ENCODE data around the gene PTPN6.

PTPN6 gene

DNA sequence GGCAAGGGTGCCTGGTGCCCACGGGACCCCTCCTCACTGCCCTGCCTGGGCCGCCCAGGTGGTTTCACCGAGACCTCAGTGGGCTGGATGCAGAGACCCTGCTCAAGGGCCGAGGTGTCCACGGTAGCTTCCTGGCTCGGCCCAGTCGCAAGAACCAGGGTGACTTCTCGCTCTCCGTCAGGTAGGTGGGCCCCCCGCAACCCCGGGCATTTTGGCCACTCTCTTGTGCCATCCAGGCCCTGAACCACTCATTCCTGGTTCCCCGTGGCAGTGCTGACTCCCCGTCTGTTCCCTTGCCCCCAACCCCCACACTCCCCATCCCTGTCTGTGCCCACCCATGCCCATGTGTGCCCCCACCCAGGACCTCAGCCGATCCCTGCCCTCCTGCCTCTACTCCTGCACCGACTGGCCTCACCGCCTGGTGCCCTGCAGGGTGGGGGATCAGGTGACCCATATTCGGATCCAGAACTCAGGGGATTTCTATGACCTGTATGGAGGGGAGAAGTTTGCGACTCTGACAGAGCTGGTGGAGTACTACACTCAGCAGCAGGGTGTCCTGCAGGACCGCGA is 480 bp downstream of the PTPN6 start:
- ChIA-PET POLR2A (interaction anchor here (0.8 to 3.3 kb wide), 4 partner anchors 8 to 228 kb away, joined by 3 to 21 read pairs (median 9); partner anchors contain the start of genes C12orf57, COPS7A and RNU7-1), CTCF (interaction anchor here (1.0 to 1.1 kb wide), 2 partner anchors 10 to 13 kb away, joined by 4 to 5 read pairs; no protein-coding TSS in a partner anchor)
- TF ChIP-seq LEF1 (IDR thresholded peaks at IDR 0.05; ENCODE audit: borderline replicate concordance) (no peak), HDGF (IDR thresholded peaks at IDR 0.05; ENCODE audit: borderline replicate concordance) (no peak), FOXA1 (IDR thresholded peaks at IDR 0.05) (no peak), CTBP1 (IDR thresholded peaks at IDR 0.05; ENCODE audit: borderline replicate concordance) (no peak), SUZ12 (IDR thresholded peaks at IDR 0.05) (no peak), ARNT (IDR thresholded peaks at IDR 0.05) (no peak), L3MBTL2 (conservative IDR thresholded peaks at IDR 0.05) (no peak), TARDBP (IDR thresholded peaks at IDR 0.05) (no peak), ELF4 (IDR thresholded peaks at IDR 0.05) (no peak), ZNF384 (IDR thresholded peaks at IDR 0.05) (no peak)
- DNase-seq (ENCODE audit: extremely low spot score): no peak

DNA sequence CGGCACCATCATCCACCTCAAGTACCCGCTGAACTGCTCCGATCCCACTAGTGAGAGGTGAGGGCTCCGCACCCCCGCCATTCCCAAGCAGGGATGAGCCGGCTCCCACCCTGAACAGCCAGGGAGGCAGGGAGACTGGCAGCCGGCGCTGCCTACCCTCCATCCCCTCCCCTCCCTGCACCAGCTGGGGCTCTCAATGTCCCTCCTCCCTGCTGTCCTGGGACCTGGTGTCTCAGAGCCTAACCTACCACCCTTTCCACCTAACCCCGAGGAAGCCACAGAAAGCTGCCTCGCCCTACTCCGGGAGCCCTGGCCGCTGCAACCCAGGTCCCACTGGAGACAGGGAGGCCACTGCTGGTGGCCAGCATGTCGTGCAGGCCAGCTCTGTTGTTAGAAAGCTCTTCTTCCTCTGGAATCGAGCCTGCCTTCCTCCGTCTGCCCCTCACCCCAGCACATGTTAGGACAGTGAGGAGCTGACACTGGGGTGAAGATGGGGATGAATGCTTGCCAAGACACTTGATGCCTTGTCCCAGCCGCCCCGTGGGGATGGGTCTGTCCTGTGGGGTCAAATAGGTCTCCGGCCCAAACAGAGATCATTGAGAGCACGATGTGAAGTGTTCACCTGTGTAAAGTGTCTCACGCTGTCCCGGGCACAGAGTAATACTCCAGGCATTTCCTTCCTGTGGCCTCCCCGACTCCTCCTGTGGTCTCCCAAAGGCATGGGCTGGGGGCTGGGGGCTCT is 1.1 kb downstream of the PTPN6 start:
- DNase-seq (ENCODE audit: extremely low spot score): no peak
- TF ChIP-seq NFRKB (IDR thresholded peaks at IDR 0.05) (no peak), FOXK2 (IDR thresholded peaks at IDR 0.05) (no peak), ELF4 (IDR thresholded peaks at IDR 0.05) (no peak), CTBP1 (IDR thresholded peaks at IDR 0.05; ENCODE audit: borderline replicate concordance) (no peak), L3MBTL2 (conservative IDR thresholded peaks at IDR 0.05) (no peak), HDGF (IDR thresholded peaks at IDR 0.05; ENCODE audit: borderline replicate concordance) (no peak), FOXM1 (IDR thresholded peaks at IDR 0.05; ENCODE audit: borderline replicate concordance) (no peak), SUZ12 (IDR thresholded peaks at IDR 0.05) (no peak), ZNF384 (IDR thresholded peaks at IDR 0.05) (no peak), ARNT (IDR thresholded peaks at IDR 0.05) (no peak), BHLHE40 (IDR thresholded peaks at IDR 0.05; ENCODE audit: borderline replicate concordance) (no peak), FOXA1 (IDR thresholded peaks at IDR 0.05) (no peak)
- TF ChIP-seq, protein P1, sequence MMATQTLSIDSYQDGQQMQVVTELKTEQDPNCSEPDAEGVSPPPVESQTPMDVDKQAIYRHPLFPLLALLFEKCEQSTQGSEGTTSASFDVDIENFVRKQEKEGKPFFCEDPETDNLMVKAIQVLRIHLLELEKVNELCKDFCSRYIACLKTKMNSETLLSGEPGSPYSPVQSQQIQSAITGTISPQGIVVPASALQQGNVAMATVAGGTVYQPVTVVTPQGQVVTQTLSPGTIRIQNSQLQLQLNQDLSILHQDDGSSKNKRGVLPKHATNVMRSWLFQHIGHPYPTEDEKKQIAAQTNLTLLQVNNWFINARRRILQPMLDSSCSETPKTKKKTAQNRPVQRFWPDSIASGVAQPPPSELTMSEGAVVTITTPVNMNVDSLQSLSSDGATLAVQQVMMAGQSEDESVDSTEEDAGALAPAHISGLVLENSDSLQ (IDR thresholded peaks at IDR 0.05): no peak
- ChIA-PET CTCF (interaction anchor here (1.0 to 1.1 kb wide), 2 partner anchors 10 to 13 kb away, joined by 4 to 5 read pairs; no protein-coding TSS in a partner anchor), POLR2A (interaction anchor here (1.8 to 3.3 kb wide), 2 partner anchors 8 to 9 kb away, joined by 15 to 21 read pairs; partner anchors contain the start of genes C12orf57 and RNU7-1)

DNA sequence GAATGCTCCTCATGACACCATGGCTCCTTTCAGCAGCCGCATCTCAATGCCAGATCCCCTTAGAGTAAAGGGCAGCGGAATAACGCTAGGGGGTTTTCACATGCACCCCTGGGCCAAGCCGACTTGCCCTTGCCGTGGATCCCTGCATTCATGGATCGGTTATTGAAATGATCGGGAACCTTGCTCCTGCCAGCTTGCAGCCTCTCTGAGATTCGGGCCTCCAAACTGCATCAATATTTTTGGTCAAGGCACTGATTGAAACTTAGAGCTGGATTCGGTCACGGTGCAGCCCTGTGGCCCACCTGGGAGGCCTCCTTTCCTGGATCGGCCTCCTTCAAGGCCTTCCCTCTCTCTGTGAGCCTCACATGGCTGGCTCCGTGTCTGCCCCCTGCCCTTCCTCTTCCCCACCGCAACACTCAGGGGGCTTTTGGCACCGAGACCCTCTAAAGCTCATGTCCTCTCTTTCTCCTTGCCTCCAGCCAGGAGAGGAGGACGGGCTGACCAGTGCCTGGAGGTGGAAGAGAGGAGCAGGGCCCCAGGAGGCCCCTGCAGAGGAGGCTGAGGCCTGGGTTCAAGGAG is 1.8 kb downstream of the PTPN6 start:
- TF ChIP-seq SP1 (IDR thresholded peaks at IDR 0.05) (no peak), NFRKB (IDR thresholded peaks at IDR 0.05) (no peak), FOXK2 (IDR thresholded peaks at IDR 0.05) (no peak), L3MBTL2 (conservative IDR thresholded peaks at IDR 0.05) (no peak), ZNF384 (IDR thresholded peaks at IDR 0.05) (no peak)
- POLR2A ChIA-PET: interaction anchor here (1.8 to 3.3 kb wide), 2 partner anchors 9 kb away, joined by 15 to 21 read pairs; partner anchors contain the start of genes C12orf57 and RNU7-1
- DNase-seq (ENCODE audit: extremely low spot score): no peak
- CTCF ChIA-PET: interaction anchor here (1.0 to 1.1 kb wide), 2 partner anchors 9 to 12 kb away, joined by 4 to 5 read pairs; no protein-coding TSS in a partner anchor

DNA sequence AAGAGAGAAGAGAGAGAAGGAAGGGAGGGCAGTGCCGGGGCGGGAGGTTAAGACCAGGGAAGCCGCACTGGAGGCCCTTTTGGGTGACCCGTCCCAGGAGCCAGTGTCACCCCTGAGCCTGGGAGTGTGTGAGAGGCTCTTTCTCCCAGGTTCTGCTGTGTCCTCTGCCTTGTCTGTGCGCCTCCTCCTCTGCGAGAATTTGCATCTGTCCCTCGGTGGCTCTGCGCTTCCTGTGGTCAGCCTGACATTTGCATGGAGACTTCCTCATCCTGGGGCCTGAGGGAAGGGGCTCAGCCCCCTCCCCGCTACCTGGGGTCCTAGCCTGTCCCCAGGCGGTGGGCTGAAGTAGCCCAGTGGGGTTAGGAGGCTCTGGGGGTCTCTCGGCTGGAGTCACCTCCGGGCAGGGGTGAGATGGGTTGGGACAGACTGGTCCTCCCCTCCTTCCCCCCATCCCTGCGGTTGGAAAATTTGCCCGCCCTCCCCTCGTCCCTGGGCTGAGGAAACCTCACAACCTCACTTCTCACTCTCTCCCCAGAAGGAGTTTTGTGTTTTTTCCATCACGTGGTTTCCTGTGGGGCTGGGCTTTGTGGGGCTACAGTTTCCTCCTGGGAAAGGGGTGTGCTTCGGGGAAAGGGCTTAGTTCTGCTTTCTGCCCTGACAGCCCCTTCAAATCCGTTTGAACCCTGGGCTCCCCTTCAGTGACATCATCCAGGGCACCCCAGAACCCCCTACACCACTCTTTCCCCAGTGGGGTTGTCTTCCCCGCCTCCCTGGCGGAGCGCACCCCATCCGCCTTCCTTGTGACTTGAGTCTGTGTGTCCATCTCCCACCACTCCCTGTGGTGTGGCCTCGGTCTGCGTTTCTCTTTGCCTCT is 2.5 kb downstream of the PTPN6 start:
- ChIA-PET POLR2A (interaction anchor here (1.8 to 13.3 kb wide), 4 partner anchors 8 to 16 kb away, joined by 4 to 450 read pairs (median 18); partner anchors contain the start of genes C12orf57 and RNU7-1), CTCF (interaction anchor here (0.7 kb wide), 1 partner anchor 200 kb away, joined by 3 read pairs; no protein-coding TSS in a partner anchor)
- no peak for DNase-seq (ENCODE audit: extremely low spot score)
- TF ChIP-seq FOXK2 (IDR thresholded peaks at IDR 0.05) (no peak), NFRKB (IDR thresholded peaks at IDR 0.05) (no peak), FOXA1 (IDR thresholded peaks at IDR 0.05) (no peak), TARDBP (IDR thresholded peaks at IDR 0.05) (no peak), ARNT (IDR thresholded peaks at IDR 0.05) (no peak), LEF1 (IDR thresholded peaks at IDR 0.05; ENCODE audit: borderline replicate concordance) (no peak), ZNF384 (IDR thresholded peaks at IDR 0.05) (no peak)

DNA sequence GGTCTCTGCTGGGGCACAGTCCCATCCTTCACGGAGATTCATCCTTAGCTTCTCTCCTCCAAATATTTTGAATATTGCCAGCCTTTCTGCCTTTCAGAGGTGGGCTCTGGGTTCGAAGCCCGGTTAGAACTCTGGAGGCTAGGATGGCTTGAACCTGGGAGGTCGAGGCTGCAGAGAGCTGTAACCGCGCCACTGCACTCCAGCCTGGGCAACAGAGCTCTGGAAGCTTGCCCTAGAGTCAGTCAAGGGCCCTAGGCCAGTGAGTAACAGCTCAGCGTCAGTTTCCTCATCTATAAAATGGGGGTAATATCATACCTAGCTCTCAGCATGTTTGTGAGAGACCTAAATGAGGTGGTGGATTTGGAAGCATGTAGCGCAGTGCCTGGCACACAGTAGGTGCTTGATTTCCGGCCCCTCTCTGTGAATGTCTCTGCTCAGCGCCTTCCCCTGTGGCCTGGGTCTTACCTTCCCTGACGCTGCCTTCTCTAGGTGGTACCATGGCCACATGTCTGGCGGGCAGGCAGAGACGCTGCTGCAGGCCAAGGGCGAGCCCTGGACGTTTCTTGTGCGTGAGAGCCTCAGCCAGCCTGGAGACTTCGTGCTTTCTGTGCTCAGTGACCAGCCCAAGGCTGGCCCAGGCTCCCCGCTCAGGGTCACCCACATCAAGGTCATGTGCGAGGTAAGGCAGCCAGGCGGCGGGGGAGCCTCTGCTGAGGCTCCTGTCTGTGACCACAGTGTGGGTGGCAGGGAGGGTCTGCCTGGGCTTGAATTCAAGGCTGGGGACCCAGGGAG is 3.4 kb downstream of the PTPN6 start:
- ChIA-PET POLR2A (interaction anchor here (2.1 to 13.3 kb wide), 2 partner anchors 8 to 15 kb away, joined by 4 to 450 read pairs; partner anchors contain the start of genes C12orf57 and RNU7-1), CTCF (interaction anchor here (0.7 kb wide), 1 partner anchor 201 kb away, joined by 3 read pairs; no protein-coding TSS in a partner anchor)
- no peak for DNase-seq (ENCODE audit: extremely low spot score)
- TF ChIP-seq SUZ12 (IDR thresholded peaks at IDR 0.05) (no peak), FOXK2 (IDR thresholded peaks at IDR 0.05) (no peak), CTBP1 (IDR thresholded peaks at IDR 0.05; ENCODE audit: borderline replicate concordance) (no peak), LEF1 (IDR thresholded peaks at IDR 0.05; ENCODE audit: borderline replicate concordance) (no peak), ZNF384 (IDR thresholded peaks at IDR 0.05) (no peak), ELF4 (IDR thresholded peaks at IDR 0.05) (no peak), NFRKB (IDR thresholded peaks at IDR 0.05) (no peak), L3MBTL2 (conservative IDR thresholded peaks at IDR 0.05) (no peak), FOXA1 (IDR thresholded peaks at IDR 0.05) (no peak), TARDBP (IDR thresholded peaks at IDR 0.05) (no peak), HDGF (IDR thresholded peaks at IDR 0.05; ENCODE audit: borderline replicate concordance) (no peak), FOXM1 (IDR thresholded peaks at IDR 0.05; ENCODE audit: borderline replicate concordance) (no peak), SP1 (IDR thresholded peaks at IDR 0.05) (no peak), BHLHE40 (IDR thresholded peaks at IDR 0.05; ENCODE audit: borderline replicate concordance) (no peak), ARNT (IDR thresholded peaks at IDR 0.05) (no peak)
- TF ChIP-seq, protein P1 (IDR thresholded peaks at IDR 0.05): no peak

Measured in HEK293T (cell line).